Measurements from ENCODE around the gene TULP1. TPM values are rescaled to one million over a fixed set of nuclear protein-coding genes. Genes with fewer than 3 reads are reported as not detected.

The TULP1 gene
- total and polyA plus RNA-seq, 2 of the 4 experiments (the other 2 are of a cell fraction), result not detected

DNA sequence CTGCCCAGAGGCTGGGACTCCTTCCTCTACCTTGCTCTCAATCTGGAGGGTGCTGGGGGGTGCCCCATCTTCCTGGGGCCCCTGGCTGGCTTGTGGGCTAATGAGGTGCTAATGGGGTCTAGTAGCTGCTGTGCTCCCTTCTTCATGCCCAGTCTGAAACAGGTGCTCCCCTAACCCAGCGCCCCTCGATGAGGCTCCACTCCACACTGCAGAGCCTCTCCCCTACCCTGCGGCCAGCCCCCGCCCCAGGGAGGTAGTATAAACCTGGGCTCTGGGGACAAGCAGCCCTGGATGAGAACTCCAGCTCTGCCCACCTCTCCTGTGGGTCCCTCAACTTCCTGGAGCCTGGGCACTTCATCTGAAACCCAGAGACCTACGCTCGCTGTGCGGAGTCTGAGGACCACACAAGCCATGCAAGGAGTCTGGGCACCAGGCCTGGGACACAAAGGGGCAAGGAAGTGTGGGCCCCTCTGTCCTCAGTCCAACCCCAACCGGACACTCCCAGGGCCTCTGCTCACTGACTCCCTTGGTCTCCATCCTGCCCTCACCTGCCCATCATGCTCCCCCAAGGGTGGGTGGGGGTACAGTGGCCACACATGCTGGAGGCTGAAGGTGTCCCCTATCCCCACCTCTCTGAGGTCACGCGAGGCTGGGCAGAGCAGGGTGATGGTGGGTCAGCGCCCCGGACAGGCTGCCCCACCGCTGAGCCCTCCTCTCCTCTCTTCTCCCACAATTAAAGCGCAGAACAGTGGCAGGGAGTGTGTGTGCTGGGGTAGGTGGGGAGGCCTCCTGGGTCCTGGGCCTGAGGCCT, 38.4 kb downstream of the TULP1 start (continued):
- TF ChIP-seq RFX5 (IDR thresholded peaks at IDR 0.05; ENCODE audit: low read depth, low read length), result no peak

- no peaks in the 10 kb centered on the region for H3K27me3 ChIP-seq (ENCODE audit: control insufficient read depth, insufficient read depth, low read length)
These were observed 38.9 kb downstream of the TULP1 start for GRCh38 chr6:35473850-35474130.

More at GRCh38 chr6:35473850-35474130, 38.9 kb downstream of the TULP1 start:
- Histone ChIP-seq H2AK9ac (replicated peaks; ENCODE audit: low read depth, low read length, poor library complexity) (peak overlapping the region; percentile 44), H3K4ac (ENCODE audit: low read depth, low read length) (no peak overlapping the region), H3K27ac (ENCODE audit: insufficient read depth, low read length) (no peak overlapping the region), H2BK15ac (ENCODE audit: low read depth, low read length) (no peak overlapping the region), H4K5ac (ENCODE audit: low read depth, low read length) (no peak overlapping the region), H4K91ac (ENCODE audit: insufficient read depth, low read depth, low read length) (no peak overlapping the region), H3K56ac (ENCODE audit: extremely low read depth, insufficient read depth, low read length) (no peak overlapping the region), H4K8ac (ENCODE audit: low read depth in 2 of 2, low read length in 2 of 2) (no peak overlapping the region), H2AK5ac (ENCODE audit: low read depth, low read length) (no peak overlapping the region), H3K18ac (ENCODE audit: low read depth, low read length) (no peak overlapping the region), H2BK20ac (ENCODE audit: low read depth, low read length) (no peak overlapping the region), H3K4me2 (ENCODE audit: low read depth, low read length) (no peak overlapping the region), H3K9me3 (ENCODE audit: control insufficient read depth, insufficient read depth, low read length) (no peaks in the 10 kb centered on the region), H3K23ac (ENCODE audit: low read depth, low read length) (no peak overlapping the region), H3K9me1 (ENCODE audit: insufficient read depth, low read length) (0 out of 2 replicates have a peak, but pooled peaks cover 6% of the 10 kb centered on the region), H3K79me1 (ENCODE audit: low read depth in 1 of 2, low read length in 2 of 2) (peaks cover 7 to 48% of the 10 kb centered on the region in 2 experiments; a peak in 3 of 4 replicates), H3K36me3 (ENCODE audit: control insufficient read depth, insufficient read depth, low read length) (peaks cover 66% of the 10 kb centered on the region), H3K4me1 (ENCODE audit: control insufficient read depth, insufficient read depth, low read length) (peaks cover 10% of the 10 kb centered on the region), H4K20me1 (ENCODE audit: insufficient read depth, low read length) (peaks cover 68% of the 10 kb centered on the region), H3K4me3 (ENCODE audit: insufficient read depth, low read depth, low read length) (no peak overlapping the region), H3K9ac (ENCODE audit: low read depth, low read length) (no peak overlapping the region), H2BK5ac (ENCODE audit: low read depth, low read length, poor library complexity, severe bottlenecking) (no peak overlapping the region), H2AFZ (replicated peaks; ENCODE audit: low read length, poor library complexity) (no peak overlapping the region), H3K14ac (replicated peaks; ENCODE audit: low read depth, low read length) (no peak overlapping the region), H2BK120ac (ENCODE audit: low read depth, low read length) (no peak overlapping the region)
- TF ChIP-seq, protein P1, sequence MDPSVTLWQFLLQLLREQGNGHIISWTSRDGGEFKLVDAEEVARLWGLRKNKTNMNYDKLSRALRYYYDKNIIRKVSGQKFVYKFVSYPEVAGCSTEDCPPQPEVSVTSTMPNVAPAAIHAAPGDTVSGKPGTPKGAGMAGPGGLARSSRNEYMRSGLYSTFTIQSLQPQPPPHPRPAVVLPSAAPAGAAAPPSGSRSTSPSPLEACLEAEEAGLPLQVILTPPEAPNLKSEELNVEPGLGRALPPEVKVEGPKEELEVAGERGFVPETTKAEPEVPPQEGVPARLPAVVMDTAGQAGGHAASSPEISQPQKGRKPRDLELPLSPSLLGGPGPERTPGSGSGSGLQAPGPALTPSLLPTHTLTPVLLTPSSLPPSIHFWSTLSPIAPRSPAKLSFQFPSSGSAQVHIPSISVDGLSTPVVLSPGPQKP (IDR thresholded peaks at IDR 0.05; ENCODE audit: borderline replicate concordance, low read depth, low read length), result no peak
- TF ChIP-seq SMC3 (IDR thresholded peaks at IDR 0.05; ENCODE audit: low read depth, low read length) (no peak), FOS (IDR thresholded peaks at IDR 0.05; ENCODE audit: low read depth, low read length) (no peak), BHLHE40 (IDR thresholded peaks at IDR 0.05; ENCODE audit: low read depth, low read length) (no peak), MAFK (IDR thresholded peaks at IDR 0.05; ENCODE audit: low read depth, low read length) (no peak)
- dilution Hi-C loops (cut with HindIII; ENCODE audit: low sequenced_read_pairs, unreplicated experiment), result no loop called here
- POLR2A ChIA-PET (ENCODE audit: unreplicated experiment), result interaction anchor here (0.6 to 0.9 kb wide), 5 partner anchors 8 to 442 kb away, joined by 3 to 7 read pairs (median 4); no protein-coding TSS in a partner anchor
- no peak for DNase-seq
- intact Hi-C loops (cut with micrococcal nuclease), result no loop called here
- no peak for ATAC-seq (ENCODE audit: low read depth)
- no TSS peak for BruUV-seq (replicated peaks)
- in situ Hi-C loops (cut with MboI; ENCODE audit: low sequenced_read_pairs), result no loop called here
- CTCF ChIA-PET, result no interaction called here

Data from IMR-90 (cell line).